ENCODE data around the gene TNFAIP8L1.

The TNFAIP8L1 gene

GRCh38 chr19:4682417-4683200 is 43.3 kb downstream of the TNFAIP8L1 start:
- DNase-seq, result no peak

DNA sequence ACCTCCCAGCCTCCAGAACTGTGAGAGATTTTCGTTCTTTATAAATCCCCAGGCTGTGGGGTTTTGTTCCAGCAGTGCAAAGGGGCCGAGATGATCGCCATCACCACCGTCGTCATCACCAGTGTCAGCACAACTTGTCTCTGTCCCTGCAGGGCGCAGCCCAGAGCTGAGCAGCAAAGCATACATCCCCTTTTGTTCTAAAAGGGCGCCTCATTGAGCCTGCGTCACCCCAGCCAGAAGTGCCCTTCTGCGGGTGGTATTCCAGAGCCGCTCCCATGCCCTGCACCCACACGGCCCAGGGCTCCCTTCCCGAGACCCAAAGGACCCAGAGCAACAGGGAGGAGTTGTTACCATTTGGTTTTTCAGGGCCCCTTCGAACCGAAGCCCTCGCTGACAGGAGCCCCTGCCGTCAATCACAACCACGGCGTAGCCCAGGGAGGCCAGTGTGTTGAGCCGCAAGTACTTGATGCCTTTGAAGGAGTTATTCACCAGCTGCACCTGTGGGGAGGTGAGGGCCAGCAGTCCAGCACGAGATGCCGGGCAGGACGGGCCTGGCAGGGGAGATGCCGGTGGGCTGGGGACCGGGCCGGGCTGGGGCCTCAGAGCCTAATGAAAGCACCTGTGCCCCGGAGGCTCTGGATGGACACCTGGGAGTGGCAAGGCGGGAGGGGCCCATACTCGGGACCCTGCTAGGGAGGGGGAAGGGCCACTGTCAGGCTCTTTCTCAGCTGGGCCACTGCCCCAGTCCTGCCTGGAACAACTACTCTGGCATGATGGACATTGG is 45.2 kb downstream of the TNFAIP8L1 start:
- no peak for DNase-seq

GRCh38 chr19:4686700-4687099 is 47.4 kb downstream of the TNFAIP8L1 start:
- DNase-seq, result no peak

- DNase-seq, result no peak
These were observed 48.1 kb downstream of the TNFAIP8L1 start for GRCh38 chr19:4687396-4687795.

DNA sequence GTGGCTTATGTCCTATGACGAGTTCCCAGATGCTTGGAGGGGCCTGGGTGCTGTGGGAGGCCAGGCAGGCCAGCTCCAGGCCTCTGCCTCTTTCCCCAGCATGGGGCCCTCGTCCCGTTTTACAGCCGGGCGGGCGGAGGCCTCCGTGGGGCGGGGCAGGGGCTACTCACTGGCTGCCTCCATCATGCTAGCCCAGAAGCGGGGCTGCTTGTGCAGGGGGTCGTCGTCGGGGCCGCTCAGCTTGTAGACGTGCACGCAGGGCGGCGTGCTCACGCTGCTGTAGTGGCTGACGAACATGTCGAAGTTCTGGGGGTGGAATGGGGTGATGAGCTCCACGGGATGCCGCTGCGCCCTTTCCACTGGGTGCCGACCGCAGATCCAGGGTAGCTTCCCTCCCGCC is 49.3 kb downstream of the TNFAIP8L1 start:
- DNase-seq, result no peak

DNA sequence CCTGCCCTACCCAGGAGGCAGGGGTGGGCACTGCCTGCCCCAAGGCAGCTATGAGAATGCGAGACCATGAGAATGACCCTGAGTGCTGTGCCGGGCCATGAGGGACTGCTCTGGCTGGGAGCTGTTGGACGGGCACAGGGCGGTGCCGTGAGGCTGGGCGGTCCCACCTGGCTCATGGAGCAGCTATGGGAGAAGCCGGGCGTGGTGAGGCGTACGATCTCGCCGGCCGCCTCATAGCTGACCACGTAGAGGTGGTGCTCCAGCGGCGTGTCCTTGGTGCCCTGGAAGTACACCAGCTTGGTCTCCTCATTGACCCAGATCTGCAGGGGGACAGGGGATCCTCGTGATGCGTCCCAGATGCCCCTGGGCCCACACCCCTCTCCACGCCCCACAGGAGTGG is 50.1 kb downstream of the TNFAIP8L1 start:
- DNase-seq, result no peak

- no peak for DNase-seq
These were observed 51.0 kb downstream of the TNFAIP8L1 start for GRCh38 chr19:4690361-4690760.

- no peak for DNase-seq
These were observed 52.1 kb downstream of the TNFAIP8L1 start for GRCh38 chr19:4691373-4691772.

- DNase-seq, result no peak
These were observed 53.1 kb downstream of the TNFAIP8L1 start for GRCh38 chr19:4692251-4693077.

- no peak for DNase-seq
These were observed 53.7 kb downstream of the TNFAIP8L1 start for GRCh38 chr19:4693078-4693350.

DNA sequence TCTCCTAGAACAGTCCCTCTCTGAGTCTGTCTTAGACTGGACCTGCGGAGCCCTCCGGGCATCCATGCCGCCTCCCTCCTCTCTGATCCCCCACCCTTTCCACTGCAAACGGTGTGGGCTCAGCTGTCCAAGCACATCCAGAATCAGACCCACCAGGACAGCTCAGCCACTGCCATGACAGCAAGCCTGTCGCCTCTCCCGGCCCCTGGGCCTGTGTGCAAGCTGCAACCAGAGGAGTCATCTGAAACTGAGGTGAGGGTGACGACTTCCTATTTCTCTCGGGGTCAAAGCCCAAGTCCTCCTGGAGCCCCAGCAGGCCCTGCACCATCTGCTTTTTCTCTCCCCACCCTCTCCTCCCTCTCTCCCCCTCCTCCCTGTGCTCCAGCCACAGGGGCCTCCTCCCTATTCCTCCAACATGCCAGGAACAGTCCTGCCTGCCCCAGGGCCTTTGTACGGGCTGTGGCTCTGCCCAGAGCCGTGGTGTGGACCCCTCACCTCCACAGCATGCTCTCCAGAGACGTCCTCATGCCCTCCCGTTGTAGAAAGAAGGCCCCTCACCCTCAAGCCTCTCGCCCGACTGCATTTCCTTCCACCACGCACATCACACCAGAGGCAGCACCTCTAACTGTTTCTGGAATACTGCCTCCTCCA is 54.3 kb downstream of the TNFAIP8L1 start:
- no peak for DNase-seq

- no peak for DNase-seq
These were observed 55.1 kb downstream of the TNFAIP8L1 start for GRCh38 chr19:4694211-4694987.

- DNase-seq, result no peak
These were observed 56.0 kb downstream of the TNFAIP8L1 start for GRCh38 chr19:4695224-4695731.

GRCh38 chr19:4697304-4697703 is 58.0 kb downstream of the TNFAIP8L1 start:
- DNase-seq, result no peak

DNA sequence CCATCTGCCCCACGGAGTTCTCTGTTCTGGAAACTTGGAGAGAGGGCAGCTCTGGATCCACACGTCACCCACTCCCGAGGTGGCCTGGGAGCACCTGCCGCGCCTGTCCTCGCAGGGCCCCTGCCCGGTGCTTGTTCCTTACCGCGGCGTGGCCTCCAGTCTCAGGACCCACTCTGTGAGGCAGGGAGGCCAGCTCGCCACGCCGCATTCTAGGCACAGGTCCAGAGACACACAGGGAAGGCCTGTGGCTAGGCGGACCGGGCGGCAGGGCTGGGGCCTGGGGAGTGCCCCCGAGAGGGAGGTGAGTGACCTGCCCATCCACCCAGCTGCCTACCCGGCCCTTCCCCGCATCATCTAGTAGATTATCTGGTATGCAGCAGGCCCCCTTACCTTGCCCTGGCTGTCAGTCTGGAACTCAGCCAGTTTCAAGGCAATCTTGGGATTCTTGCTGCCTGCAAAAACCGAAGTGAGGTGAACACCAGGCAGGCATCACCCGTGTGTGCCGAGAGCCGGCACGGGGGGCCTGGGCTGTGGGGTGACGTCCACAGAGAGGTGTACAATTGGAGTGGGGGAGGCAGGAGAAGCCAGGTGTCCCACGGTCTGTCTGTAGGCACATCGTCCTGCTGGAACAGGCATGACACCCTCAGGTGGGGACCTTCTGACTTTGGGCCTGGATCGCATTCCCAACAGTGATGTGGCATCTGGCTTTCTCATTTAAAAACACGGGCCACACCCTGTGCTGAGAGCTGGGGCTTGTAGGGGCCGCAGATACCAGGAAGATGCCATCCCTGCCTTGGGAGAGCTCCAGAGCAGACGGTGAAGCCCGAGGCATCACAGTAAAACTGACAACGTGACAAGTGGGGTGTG is 60.7 kb downstream of the TNFAIP8L1 start:
- DNase-seq, result no peak

DNA sequence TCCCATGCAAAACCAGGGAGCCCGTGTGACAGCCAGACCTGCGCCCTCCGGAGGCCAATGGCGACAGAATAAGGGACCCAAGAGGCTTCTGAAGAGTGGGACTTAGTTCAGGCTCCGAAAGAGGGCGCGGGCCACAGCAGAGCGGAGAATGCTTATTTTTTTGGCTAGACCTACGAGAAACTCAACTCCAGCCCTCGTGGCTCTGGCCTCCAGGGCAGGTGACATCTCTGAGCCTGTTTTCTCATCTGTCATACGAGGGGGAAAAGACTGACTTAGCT is 61.3 kb downstream of the TNFAIP8L1 start:
- DNase-seq, result no peak

- DNase-seq, result no peak
These were observed 62.2 kb downstream of the TNFAIP8L1 start for GRCh38 chr19:4701557-4701956.

DNA sequence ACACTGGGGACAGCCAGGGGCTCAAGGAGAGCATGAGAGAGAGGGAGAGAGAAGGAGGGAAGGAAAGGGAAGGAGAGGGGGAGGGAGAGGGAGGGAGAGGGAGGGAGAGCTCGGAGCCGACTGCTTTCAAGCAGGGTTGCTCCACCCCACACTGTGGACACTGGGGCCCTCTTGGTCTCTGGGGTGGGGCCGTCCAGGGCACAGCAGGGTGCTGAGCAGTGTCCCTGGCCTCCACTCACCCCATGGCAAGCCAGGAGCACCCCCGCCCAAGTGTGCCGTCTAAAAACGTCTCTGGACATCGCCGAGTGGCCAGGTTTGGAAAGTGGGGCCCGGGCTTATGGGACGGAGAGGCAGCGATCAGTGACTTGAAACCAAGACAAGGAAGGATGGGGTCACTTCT is 63.4 kb downstream of the TNFAIP8L1 start:
- DNase-seq, result no peak

GRCh38 chr19:4703671-4704316 is 64.5 kb downstream of the TNFAIP8L1 start:
- no peak for DNase-seq

DNA sequence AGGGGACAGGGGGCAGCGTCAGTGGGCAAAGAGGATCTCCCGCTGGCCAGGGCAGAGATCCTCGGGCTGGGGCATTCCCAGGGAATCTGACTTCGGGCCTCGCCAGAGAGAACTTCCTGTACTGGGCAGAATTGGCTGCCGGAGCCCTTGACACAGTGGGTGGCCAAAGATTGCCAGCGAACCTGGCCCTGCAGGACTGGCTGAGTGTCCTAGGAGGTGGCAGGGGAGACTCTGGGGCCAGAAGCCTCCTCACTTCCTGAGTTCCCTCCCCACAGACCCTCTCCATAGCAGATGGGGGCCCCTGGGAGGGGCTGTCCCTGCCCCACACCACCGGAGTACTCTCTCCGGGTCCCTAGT is 65.0 kb downstream of the TNFAIP8L1 start:
- DNase-seq, result no peak

All from NCI-H748 treated with DMSO at 0.1 percent for 48 hours (cell line).